Mesothelial cell of epicardium (in vitro differentiated cells): ENCODE measurements around the gene SPHK2. TPM values are rescaled to one million over a fixed set of nuclear protein-coding genes. Genes with fewer than 3 reads are reported as not detected.
A peak's percentile ranks its signal among the peaks of the same experiment; 100 is the strongest.

Experiments used
- DNase-seq, 2 experiments: peaks; one replicate each; pipeline ENCODE4 v3.0.0; 2021; ENCODE audit warnings: low spot score in 2 of 2; ENCODE audit not compliant: unreplicated experiment in 2 of 2
- H3K27ac Mint-ChIP-seq: 2 replicates; pipeline ENCODE4 v1.8.0; 2021; ENCODE audit warnings: mixed read lengths
- H3K27me3 Mint-ChIP-seq: 2 replicates; pipeline ENCODE4 v1.8.0; 2021; ENCODE audit warnings: low read depth, mixed read lengths
- H3K36me3 Mint-ChIP-seq: 2 replicates; pipeline ENCODE4 v1.8.0; 2021; ENCODE audit warnings: mixed read lengths
- H3K4me1 Mint-ChIP-seq: 2 replicates; pipeline ENCODE4 v1.8.0; 2021; ENCODE audit warnings: mixed read lengths
- H3K4me3 Mint-ChIP-seq: 2 replicates; pipeline ENCODE4 v1.8.0; 2021; ENCODE audit warnings: mild to moderate bottlenecking, moderate library complexity, mixed read lengths
- H3K9me3 Mint-ChIP-seq: 2 replicates; pipeline ENCODE4 v1.8.0; 2021; ENCODE audit warnings: mixed read lengths
- CTCF ChIP-seq: fragments of 200-600 bp; sonication (generic); IDR thresholded peaks from one replicate; pipeline ENCODE4 v1.5.0; 2021; ENCODE audit warnings: antibody characterized with exemption; ENCODE audit not compliant: unreplicated experiment
- total RNA-seq: library from RNA; stranded (reverse); gene quantifications from 3 replicates; pipeline ENCODE4 v1.2.1, GENCODE V29; 2021

SPHK2 gene
- total RNA-seq, 1 donor from 2014 or later: 27.7 TPM

DNA sequence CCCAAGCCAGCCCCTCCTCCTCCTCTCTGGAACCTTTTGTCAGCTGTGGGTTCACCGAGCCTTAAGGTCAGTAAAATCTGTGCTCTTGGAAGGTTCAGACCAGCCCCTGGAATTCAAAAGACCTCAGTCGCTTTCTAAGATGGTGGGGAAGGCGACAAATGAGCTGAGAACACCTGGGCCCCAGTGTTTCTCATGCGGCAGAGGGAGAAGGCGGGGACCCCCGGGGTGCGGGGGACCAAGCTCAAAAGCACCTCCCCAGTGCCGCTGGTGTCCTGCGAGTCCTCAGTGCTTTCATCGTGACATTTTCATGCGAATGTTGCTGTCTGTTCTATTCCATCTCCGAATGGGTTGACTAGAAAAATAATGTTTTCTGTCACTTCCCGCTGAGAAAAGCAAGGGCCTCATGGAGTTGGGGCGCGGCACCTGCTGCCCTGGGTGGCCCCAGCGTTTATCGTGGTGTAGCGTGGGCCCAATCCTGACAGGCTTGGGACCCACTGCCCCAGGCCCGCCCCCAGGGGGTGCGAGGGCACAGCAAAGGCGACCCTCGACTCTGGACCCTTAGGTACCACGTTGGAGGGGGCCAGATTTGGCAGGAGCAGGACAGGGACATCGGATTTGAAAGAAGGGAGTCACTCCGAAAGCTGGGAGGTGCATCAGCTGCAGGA is 54.3 kb downstream of the SPHK2 start:
- DNase-seq: no peak
- Mint-ChIP-seq H3K27me3 (peaks cover 5% of the 10 kb centered on the region), H3K9me3 (no peaks in the 10 kb centered on the region), H3K36me3 (no peaks in the 10 kb centered on the region), H3K4me1 (peaks cover 11% of the 10 kb centered on the region), H3K27ac (no peak overlapping the region), H3K4me3 (no peak overlapping the region)
- TF ChIP-seq CTCF: no peak

DNA sequence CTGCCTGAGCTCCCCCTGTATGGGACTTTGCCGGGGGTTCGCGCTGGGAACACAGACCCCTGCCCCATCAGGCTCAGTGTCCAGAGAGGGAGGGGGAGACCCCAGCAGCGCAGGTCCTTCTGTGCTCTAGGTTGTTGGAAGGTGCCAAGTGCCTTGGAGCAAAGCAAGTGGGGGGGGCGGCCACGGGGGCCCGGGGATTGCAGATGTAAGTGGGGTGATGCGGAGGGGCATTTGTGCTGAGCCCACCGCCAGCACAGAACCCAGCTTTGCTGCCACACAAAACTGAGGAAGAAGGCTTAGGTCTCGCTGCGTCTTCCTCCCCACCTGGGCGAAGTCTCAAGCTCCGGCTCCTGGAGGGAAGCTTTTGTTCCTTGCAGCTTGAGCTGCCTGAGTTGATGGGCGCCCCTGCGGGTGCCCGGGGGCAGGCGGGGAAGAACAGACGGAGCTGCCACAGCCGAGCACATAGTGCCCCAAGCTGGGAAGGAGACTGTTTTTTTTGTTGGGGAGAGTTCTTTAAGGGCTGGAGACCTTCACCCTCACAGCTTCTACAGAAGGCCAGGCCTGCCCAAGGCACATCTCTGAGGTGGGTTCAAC is 55.0 kb downstream of the SPHK2 start:
- H3K27ac Mint-ChIP-seq: no peak overlapping the region
- no peak for TF ChIP-seq CTCF
- peaks cover 11% of the 10 kb centered on the region for H3K4me1 Mint-ChIP-seq
- no peaks in the 10 kb centered on the region for H3K36me3 Mint-ChIP-seq
- DNase-seq: no peak
- peaks cover 5% of the 10 kb centered on the region for H3K27me3 Mint-ChIP-seq
- H3K4me3 Mint-ChIP-seq: no peak overlapping the region
- H3K9me3 Mint-ChIP-seq: no peaks in the 10 kb centered on the region

DNA sequence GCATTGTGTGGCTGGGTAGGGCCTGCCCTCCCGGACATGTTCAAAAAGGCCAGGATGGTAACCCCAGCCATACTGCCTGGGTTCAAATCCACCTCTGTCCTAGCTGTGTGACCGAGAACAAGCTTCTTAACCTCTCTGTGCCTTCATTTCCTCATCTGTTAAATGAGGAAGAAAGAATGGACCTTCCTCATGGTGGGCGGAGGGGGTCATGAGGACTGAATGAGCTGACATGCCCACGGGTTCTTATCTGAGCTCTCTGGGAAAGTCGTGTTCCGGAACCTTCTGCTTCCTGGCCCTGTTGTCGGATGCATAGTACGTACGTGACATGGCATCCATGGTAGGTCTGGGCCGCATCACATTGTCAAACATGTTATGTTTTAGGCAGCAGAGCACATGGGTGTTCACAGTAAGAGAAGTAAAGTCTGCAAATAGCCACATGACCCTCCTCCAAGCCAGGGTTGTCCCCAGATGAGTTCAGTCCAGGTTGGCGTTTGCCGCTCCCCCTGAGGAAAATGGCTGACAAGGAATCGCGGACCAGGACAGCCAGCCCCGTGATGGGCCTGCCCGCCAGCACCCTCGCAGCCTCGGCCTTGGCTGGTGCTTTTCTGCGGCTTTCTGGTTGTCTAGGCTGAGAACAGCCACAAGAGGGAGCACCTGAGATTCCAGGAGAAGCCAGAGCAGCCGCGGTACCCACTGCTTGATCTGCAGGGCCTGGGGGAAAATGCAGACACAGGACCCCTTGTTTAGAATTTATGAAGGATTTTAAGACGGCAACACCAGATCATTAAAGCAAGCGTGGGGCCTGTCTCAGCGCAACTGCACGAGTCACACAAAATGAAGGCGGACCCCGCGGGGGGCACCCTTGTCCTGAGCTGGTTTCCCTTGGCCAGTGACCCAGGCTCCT is 55.9 kb downstream of the SPHK2 start:
- H3K27ac Mint-ChIP-seq: no peak overlapping the region
- H3K36me3 Mint-ChIP-seq: no peaks in the 10 kb centered on the region
- peaks cover 5% of the 10 kb centered on the region for H3K27me3 Mint-ChIP-seq
- no peaks in the 10 kb centered on the region for H3K9me3 Mint-ChIP-seq
- peaks cover 11% of the 10 kb centered on the region for H3K4me1 Mint-ChIP-seq
- DNase-seq: peak in 1 of 2 experiments; percentile 77
- no peak overlapping the region for H3K4me3 Mint-ChIP-seq
- TF ChIP-seq CTCF: peak; percentile 82

DNA sequence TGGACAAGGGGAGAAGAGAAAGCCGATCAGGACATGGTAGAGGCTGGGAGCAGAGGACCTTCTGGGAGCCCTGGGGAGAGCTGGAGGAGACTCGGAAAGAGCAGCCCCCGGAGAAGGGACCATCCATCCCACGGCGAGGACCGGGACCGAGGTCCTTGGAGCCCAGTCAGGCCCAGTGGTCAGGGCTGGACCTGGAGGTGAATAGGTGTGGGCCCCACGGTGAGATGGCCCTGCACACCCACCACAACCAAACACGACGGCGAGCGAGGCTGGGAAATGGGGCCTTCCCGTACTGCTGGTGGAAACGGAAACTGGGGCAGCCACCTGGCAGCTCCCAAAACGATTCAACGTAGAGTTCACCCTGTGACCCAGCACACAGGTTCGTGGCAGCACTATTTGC is 57.2 kb downstream of the SPHK2 start:
- Mint-ChIP-seq H3K9me3 (no peaks in the 10 kb centered on the region), H3K36me3 (no peaks in the 10 kb centered on the region)
- no peak for TF ChIP-seq CTCF

DNA sequence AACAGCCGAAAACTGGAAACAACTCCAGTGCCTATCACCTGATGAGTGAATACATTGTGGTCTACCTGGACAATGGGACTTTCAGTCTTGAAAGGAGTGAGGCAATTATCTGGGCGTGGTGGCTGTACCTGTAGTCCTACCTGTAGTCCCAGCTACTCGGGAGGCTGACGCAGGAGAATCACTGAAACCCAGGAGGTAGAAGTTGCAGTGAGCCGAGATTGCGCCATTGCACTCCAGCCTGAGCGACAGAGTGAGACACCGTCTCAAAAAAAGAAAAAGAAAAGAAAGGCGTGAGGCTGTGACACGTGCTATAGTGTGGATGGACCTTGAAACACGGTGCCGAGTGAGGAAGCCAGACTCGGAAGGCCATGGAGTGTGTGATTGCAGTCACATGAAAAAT is 57.6 kb downstream of the SPHK2 start:
- Mint-ChIP-seq H3K27me3 (peaks cover 5% of the 10 kb centered on the region), H3K4me1 (peaks cover 6% of the 10 kb centered on the region), H3K4me3 (no peak overlapping the region), H3K36me3 (no peaks in the 10 kb centered on the region), H3K9me3 (no peaks in the 10 kb centered on the region), H3K27ac (no peak overlapping the region)
- no peak for DNase-seq
- no peak for TF ChIP-seq CTCF

More for the DNA sequence above, 57.2 kb downstream of the SPHK2 start:
- peaks cover 6% of the 10 kb centered on the region for H3K4me1 Mint-ChIP-seq
- H3K4me3 Mint-ChIP-seq: no peak overlapping the region
- H3K27me3 Mint-ChIP-seq: peaks cover 5% of the 10 kb centered on the region
- H3K27ac Mint-ChIP-seq: no peak overlapping the region
- DNase-seq: no peak
